DND-41 (cell line): ENCODE results near the gene RNF2.

Experiments used
- EZH2 ChIP-seq: IDR thresholded peaks from 3 replicates; pipeline ENCODE4 v1.6.1; 2012; ENCODE audit warnings: borderline replicate concordance, low read depth, mild to moderate bottlenecking, moderate library complexity, low read length, inconsistent platforms; ENCODE audit not compliant: severe bottlenecking
- TF ChIP-seq, protein P1 (sequence below): IDR thresholded peaks from 2 replicates; pipeline ENCODE4 v1.5.1; 2012; ENCODE audit warnings: borderline replicate concordance, low read length, moderate library complexity, mild to moderate bottlenecking; ENCODE audit not compliant: poor library complexity, severe bottlenecking; ENCODE audit errors: extremely low read depth

DNA sequence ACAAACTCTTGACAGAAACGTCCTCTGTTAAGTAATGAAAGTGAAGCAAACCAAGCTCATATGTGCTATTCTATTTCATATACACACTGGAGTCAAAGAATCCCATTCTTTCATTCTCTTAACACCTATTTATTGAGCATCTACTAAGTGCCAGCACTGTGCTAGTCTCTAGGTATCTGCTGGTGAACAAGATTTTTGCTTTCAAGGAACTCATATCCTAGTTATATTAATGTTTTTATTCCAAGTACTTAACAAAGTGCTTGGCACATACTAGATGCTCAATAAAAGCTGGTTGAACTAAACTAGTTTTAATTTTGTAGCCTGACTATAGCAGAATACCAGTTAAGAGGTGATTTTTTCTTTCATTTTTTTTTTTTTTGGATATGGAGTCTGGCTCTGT is 3.6 kb upstream of the RNF2 start:
- TF ChIP-seq, protein P1, sequence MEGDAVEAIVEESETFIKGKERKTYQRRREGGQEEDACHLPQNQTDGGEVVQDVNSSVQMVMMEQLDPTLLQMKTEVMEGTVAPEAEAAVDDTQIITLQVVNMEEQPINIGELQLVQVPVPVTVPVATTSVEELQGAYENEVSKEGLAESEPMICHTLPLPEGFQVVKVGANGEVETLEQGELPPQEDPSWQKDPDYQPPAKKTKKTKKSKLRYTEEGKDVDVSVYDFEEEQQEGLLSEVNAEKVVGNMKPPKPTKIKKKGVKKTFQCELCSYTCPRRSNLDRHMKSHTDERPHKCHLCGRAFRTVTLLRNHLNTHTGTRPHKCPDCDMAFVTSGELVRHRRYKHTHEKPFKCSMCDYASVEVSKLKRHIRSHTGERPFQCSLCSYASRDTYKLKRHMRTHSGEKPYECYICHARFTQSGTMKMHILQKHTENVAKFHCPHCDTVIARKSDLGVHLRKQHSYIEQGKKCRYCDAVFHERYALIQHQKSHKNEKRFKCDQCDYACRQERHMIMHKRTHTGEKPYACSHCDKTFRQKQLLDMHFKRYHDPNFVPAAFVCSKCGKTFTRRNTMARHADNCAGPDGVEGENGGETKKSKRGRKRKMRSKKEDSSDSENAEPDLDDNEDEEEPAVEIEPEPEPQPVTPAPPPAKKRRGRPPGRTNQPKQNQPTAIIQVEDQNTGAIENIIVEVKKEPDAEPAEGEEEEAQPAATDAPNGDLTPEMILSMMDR = no peak
- TF ChIP-seq EZH2 = no peak
